GM12891 (cell line): Measurements from ENCODE around the gene DOK5.

ENCODE experiments used
- PAX5 ChIP-seq: IDR thresholded peaks from 2 replicates; pipeline ENCODE4 v1.6.1; 2011; ENCODE audit warnings: low read length, moderate library complexity, mild to moderate bottlenecking; ENCODE audit not compliant: insufficient read depth, severe bottlenecking
- POLR2A ChIP-seq: IDR thresholded peaks from 2 replicates; pipeline ENCODE4 v1.6.1; 2011; ENCODE audit warnings: low read depth, low read length, control low read depth
- POLR2AphosphoS5 ChIP-seq: IDR thresholded peaks from 2 replicates; pipeline ENCODE4 v1.6.1; 2011; ENCODE audit warnings: low read depth, low read length, control low read depth
- POU2F2 ChIP-seq: IDR thresholded peaks from 2 replicates; pipeline ENCODE4 v1.6.1; 2011; ENCODE audit warnings: low read depth, mild to moderate bottlenecking, control low read depth, low read length, moderate library complexity
- SPI1 ChIP-seq: IDR thresholded peaks from 2 replicates; pipeline ENCODE4 v1.6.1; 2011; ENCODE audit warnings: low read depth, low read length, control low read depth
- TAF1 ChIP-seq: IDR thresholded peaks from 2 replicates; pipeline ENCODE4 v1.6.1; 2011; ENCODE audit warnings: low read depth, low read length, control low read depth

DNA sequence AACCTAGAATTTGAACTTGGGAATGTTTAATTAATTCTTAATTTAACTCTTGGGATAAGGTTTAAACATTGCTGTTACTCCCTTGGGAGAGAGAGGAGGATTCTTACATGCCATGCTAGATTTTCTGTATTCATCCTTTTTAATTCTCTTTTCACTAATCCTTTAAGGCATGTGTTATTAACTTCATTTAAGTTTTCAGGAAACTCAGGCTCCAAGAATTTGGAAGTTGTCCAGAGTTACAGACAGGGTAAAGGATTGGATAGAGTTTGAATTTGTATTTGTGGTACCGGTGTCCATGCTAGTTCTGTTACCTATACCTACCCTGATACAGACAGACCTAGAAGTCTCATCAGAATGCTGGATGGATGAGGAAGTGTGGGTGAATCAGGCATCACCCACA is 23.7 kb downstream of the DOK5 start:
- TF ChIP-seq POLR2A: no peak
- TF ChIP-seq POLR2AphosphoS5: no peak
- no peak for TF ChIP-seq PAX5
- no peak for TF ChIP-seq TAF1
- no peak for TF ChIP-seq SPI1
- TF ChIP-seq POU2F2: no peak
